ENCODE data around the gene FAM163B.

FAM163B gene

GRCh38 chr9:133583111-133583510, 26.1 kb downstream of the FAM163B start:
- TF ChIP-seq, protein P1, sequence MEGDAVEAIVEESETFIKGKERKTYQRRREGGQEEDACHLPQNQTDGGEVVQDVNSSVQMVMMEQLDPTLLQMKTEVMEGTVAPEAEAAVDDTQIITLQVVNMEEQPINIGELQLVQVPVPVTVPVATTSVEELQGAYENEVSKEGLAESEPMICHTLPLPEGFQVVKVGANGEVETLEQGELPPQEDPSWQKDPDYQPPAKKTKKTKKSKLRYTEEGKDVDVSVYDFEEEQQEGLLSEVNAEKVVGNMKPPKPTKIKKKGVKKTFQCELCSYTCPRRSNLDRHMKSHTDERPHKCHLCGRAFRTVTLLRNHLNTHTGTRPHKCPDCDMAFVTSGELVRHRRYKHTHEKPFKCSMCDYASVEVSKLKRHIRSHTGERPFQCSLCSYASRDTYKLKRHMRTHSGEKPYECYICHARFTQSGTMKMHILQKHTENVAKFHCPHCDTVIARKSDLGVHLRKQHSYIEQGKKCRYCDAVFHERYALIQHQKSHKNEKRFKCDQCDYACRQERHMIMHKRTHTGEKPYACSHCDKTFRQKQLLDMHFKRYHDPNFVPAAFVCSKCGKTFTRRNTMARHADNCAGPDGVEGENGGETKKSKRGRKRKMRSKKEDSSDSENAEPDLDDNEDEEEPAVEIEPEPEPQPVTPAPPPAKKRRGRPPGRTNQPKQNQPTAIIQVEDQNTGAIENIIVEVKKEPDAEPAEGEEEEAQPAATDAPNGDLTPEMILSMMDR (IDR thresholded peaks at IDR 0.05; ENCODE audit: insufficient read depth, missing control alignments): no peak
- DNase-seq (ENCODE audit: insufficient read length, low spot score) (no peak), FAIRE-seq (no peak)

DNA sequence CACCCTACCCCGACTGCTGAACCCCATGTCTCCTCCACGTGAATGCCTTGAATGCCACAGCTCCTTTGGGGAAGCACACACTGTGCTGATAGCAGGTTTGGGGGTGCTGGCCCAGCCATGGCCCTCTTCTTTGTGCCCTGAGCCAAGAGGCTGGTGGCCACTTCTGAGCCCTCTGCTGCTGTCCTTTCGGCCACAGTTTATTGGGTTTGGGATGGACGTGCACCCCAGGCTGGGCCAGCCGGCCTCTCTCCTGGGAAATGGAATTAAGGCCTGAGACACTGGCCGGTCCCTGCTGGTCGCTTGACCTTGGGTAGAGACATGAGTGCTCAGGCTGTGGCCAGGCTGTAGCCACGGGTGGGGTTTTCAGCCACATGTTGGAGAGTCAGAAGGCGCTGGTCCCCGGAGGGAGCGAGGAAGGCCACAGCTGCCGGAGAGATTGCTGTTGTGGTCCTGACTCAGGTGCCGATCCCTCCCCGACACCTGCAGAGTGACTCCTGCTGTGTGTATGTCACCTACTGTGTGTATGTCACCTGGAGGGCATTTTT, 26.6 kb downstream of the FAM163B start:
- DNase-seq (ENCODE audit: insufficient read length, low spot score) (no peak), FAIRE-seq (no peak)
- TF ChIP-seq, protein P1 (IDR thresholded peaks at IDR 0.05; ENCODE audit: insufficient read depth, missing control alignments): no peak

- no peak for DNase-seq (ENCODE audit: insufficient read length, low spot score)
- no peak for FAIRE-seq
- TF ChIP-seq, protein P1 (IDR thresholded peaks at IDR 0.05; ENCODE audit: insufficient read depth, missing control alignments): no peak
Observed at GRCh38 chr9:133581513-133582343, 27.5 kb downstream of the FAM163B start.

DNA sequence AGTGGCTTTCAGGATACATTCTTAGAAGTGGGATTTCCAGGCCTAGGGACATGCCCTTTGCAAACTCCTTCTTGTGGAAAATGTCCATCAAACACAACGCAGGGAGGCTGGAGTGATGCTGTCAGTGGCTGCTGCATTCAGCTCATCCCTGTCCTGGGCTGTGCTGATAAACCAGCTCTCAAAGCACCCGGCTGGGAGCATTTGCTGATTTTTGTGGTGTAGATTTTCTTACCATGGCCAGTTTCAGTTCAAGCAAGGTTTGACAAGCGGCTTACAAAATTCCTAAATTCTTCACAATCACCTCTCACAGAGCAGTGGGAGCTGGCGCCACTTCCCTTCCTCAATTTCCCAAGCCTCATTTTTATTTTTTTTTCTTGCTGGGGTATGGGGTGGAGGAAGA, 28.2 kb downstream of the FAM163B start:
- TF ChIP-seq, protein P1 (IDR thresholded peaks at IDR 0.05; ENCODE audit: insufficient read depth, missing control alignments): no peak
- FAIRE-seq (no peak), DNase-seq (ENCODE audit: insufficient read length, low spot score) (no peak)

DNA sequence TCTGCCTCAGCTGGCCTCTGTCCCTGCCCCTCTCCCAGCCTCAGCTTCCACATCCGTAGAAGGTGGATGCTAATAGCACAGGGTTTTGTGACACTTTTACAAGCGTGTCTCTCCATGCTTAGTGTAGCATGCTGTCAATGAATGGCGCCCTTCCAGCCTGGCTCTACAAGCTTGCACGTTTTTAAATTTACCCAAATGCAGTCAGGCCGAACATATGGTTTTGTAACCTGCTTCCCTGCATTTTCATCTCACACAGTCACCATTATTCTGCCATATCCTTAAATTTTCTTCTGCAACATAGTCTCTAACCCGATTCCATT, 28.8 kb downstream of the FAM163B start:
- no peak for FAIRE-seq
- DNase-seq (ENCODE audit: insufficient read length, low spot score): no peak
- TF ChIP-seq, protein P1 (IDR thresholded peaks at IDR 0.05; ENCODE audit: insufficient read depth, missing control alignments): no peak

- FAIRE-seq (no peak), DNase-seq (ENCODE audit: insufficient read length, low spot score) (no peak)
- TF ChIP-seq, protein P1 (IDR thresholded peaks at IDR 0.05; ENCODE audit: insufficient read depth, missing control alignments): no peak
Observed at GRCh38 chr9:133579601-133580418, 29.4 kb downstream of the FAM163B start.

Measured in D721Med (cell line).